ENCODE data around the gene DHX58. TPM values are rescaled to one million over a fixed set of nuclear protein-coding genes. Genes with fewer than 3 reads are reported as not detected.

The DHX58 gene
- total and polyA plus RNA-seq, 2 donors (not counting 3 experiments of a cell fraction or from before 2014, with no cell fraction given): 3.1 to 9.0 TPM

DNA sequence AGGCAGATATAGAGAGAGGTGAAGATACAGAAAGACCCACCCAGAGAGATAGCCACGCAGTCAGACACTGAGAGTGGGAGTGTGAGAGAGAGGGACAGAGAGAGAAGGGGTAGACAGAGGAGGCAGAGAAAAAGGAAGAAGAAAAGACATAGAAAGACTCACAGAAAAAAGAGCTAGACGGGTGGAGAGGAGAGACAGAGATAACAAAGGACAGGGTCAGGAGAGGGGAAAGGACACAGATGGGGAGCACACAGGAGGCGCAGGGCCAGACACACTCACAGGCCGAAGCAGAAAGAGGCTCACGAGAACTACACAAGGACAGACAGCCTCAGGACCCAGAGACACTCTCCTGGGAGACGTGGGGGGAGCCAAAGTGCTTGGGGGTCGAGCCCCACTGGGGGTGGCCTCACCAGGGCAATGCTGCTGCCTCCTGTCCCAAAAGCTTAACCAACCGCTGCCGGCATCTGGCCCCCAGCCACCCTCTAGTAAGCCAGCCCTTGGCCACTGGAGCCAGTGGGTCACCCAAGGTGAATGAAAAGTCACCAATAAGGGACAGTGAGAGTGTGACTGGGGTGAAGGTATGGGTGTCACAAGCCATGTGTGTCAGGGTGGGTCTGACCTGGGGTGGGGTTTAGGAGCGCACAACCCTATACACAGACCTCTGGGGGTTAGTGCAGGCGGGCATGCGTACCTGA lies 18.0 kb downstream of the DHX58 start:
- TF ChIP-seq POLR2AphosphoS5 (IDR thresholded peaks at IDR 0.05; ENCODE audit: insufficient read depth, low read depth, low read length): no peak
- no peak for TF ChIP-seq MYC (IDR thresholded peaks at IDR 0.05; ENCODE audit: low read depth, low read length)
- no peak for DNase-seq (ENCODE audit: low read depth, low spot score)
- no peak for FAIRE-seq
- ChIA-PET CTCF (interaction anchor here (1.5 kb wide), 1 partner anchor 41 kb away, joined by 4 read pairs; no protein-coding TSS in a partner anchor), POLR2A (no interaction called here)
- H3K9me1 ChIP-seq (replicated peaks; ENCODE audit: control insufficient read depth, extremely low read depth, insufficient read depth, low read length): no peaks in the 10 kb centered on the region
- H3K27me3 ChIP-seq (ENCODE audit: control insufficient read depth in 2 of 2, insufficient read depth in 2 of 2, low read length in 2 of 2): peaks cover 19 to 26% of the 10 kb centered on the region in 2 experiments
- no peak overlapping the region for H3K9ac ChIP-seq (replicated peaks; ENCODE audit: extremely low read depth, insufficient read depth, low read length)
- H2AFZ ChIP-seq (ENCODE audit: low read depth, low read length): no peak overlapping the region
- no peak overlapping the region for H3K27ac ChIP-seq (ENCODE audit: insufficient read depth, low read depth, low read length)
- BruUV-seq (replicated peaks): no TSS peak
- H3K79me2 ChIP-seq (ENCODE audit: control insufficient read depth, insufficient read depth, low read length): no peaks in the 10 kb centered on the region
- no peak overlapping the region for H3K4me3 ChIP-seq (replicated peaks in 1 of 3; ENCODE audit: insufficient read depth in 1 of 3, low read depth in 1 of 3, low read length in 3 of 3)
- dilution Hi-C loops (cut with MboI; ENCODE audit: extremely low pct_ligation_motif_present, low sequenced_read_pairs) (no loop called here), intact Hi-C loops (cut with micrococcal nuclease) (no loop called here)
- no peaks in the 10 kb centered on the region for H3K9me3 ChIP-seq (replicated peaks; ENCODE audit: control insufficient read depth, insufficient read depth, low read length)
- no peaks in the 10 kb centered on the region for H3K36me3 ChIP-seq (ENCODE audit: control insufficient read depth in 2 of 2, extremely low read depth in 1 of 2, insufficient read depth in 2 of 2, low read length in 2 of 2)
- no peak overlapping the region for H3K4me2 ChIP-seq (ENCODE audit: insufficient read depth, low read length)
- H3K4me1 ChIP-seq (ENCODE audit: control insufficient read depth, extremely low read depth, insufficient read depth, low read length): peaks cover 3% of the 10 kb centered on the region
- no peaks in the 10 kb centered on the region for H4K20me1 ChIP-seq (replicated peaks; ENCODE audit: control insufficient read depth, extremely low read depth, insufficient read depth, low read length)

DNA sequence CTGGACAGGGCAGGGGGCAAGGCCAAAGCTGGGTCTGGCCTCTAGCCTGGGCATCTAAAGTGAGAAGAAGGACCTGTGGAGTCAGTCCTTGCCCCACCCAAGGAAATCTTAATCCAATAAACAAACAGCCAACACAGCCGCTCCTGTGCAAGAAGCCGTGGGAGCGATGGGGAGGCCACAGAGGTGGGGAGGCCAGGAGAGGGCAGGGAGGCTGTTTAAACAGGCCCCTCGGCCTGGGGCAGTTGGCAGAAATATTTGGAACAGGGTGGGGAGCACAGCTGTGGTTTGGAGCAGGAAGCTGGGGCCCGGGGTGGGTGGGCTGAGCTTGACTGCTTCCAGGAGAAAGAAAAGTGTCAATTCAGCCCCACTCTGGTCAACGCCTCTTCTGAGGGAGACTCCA lies 19.6 kb downstream of the DHX58 start:
- no peaks in the 10 kb centered on the region for H3K36me3 ChIP-seq (ENCODE audit: control insufficient read depth in 2 of 2, extremely low read depth in 1 of 2, insufficient read depth in 2 of 2, low read length in 2 of 2)
- TF ChIP-seq MYC (IDR thresholded peaks at IDR 0.05; ENCODE audit: low read depth, low read length): no peak
- TF ChIP-seq EZH2 (IDR thresholded peaks at IDR 0.05; ENCODE audit: borderline replicate concordance, low read depth, low read length, severe bottlenecking): no peak
- TF ChIP-seq JUN (IDR thresholded peaks at IDR 0.05; ENCODE audit: borderline replicate concordance, insufficient read depth, insufficient read length, low read depth): no peak
- TF ChIP-seq MAX (IDR thresholded peaks at IDR 0.05; ENCODE audit: insufficient read depth, insufficient read length): no peak
- TF ChIP-seq CTCF (IDR thresholded peaks at IDR 0.05; ENCODE audit: extremely low read depth in 1 of 2, insufficient read depth in 1 of 2, low read depth in 1 of 2, low read length in 2 of 2): no peak
- TF ChIP-seq GATA2 (IDR thresholded peaks at IDR 0.05; ENCODE audit: insufficient read depth, insufficient read length, low read depth, low read length): no peak
- TF ChIP-seq FOS (IDR thresholded peaks at IDR 0.05; ENCODE audit: borderline replicate concordance, insufficient read depth, low read length): no peak
- no peak for TF ChIP-seq POLR2A (IDR thresholded peaks at IDR 0.05; ENCODE audit: low read depth, low read length)
- TF ChIP-seq POLR2AphosphoS5 (IDR thresholded peaks at IDR 0.05; ENCODE audit: insufficient read depth, low read depth, low read length): no peak
- ChIA-PET POLR2A (interaction anchor here (0.6 kb wide), 1 partner anchor 10 kb away, joined by 4 read pairs; no protein-coding TSS in a partner anchor), CTCF (interaction anchor here (1.3 to 4.0 kb wide), 3 partner anchors 8 to 129 kb away, joined by 4 to 29 read pairs (median 16); no protein-coding TSS in a partner anchor)
- H3K79me2 ChIP-seq (ENCODE audit: control insufficient read depth, insufficient read depth, low read length): no peaks in the 10 kb centered on the region
- H3K9me1 ChIP-seq (replicated peaks; ENCODE audit: control insufficient read depth, extremely low read depth, insufficient read depth, low read length): no peaks in the 10 kb centered on the region
- peaks cover 23 to 29% of the 10 kb centered on the region in 2 experiments for H3K27me3 ChIP-seq (ENCODE audit: control insufficient read depth in 2 of 2, insufficient read depth in 2 of 2, low read length in 2 of 2)
- intact Hi-C loops (cut with micrococcal nuclease): no loop called here
- dilution Hi-C loops (cut with MboI; ENCODE audit: extremely low pct_ligation_motif_present, low sequenced_read_pairs): no loop called here
- no peak overlapping the region for H3K4me3 ChIP-seq (replicated peaks in 1 of 3; ENCODE audit: insufficient read depth in 1 of 3, low read depth in 1 of 3, low read length in 3 of 3)
- H3K4me1 ChIP-seq (ENCODE audit: control insufficient read depth, extremely low read depth, insufficient read depth, low read length): peaks cover under 1% of the 10 kb centered on the region
- no peaks in the 10 kb centered on the region for H4K20me1 ChIP-seq (replicated peaks; ENCODE audit: control insufficient read depth, extremely low read depth, insufficient read depth, low read length)
- H3K27ac ChIP-seq (ENCODE audit: insufficient read depth, low read depth, low read length): no peak overlapping the region
- H2AFZ ChIP-seq (ENCODE audit: low read depth, low read length): no peak overlapping the region
- H3K4me2 ChIP-seq (ENCODE audit: insufficient read depth, low read length): no peak overlapping the region
- no TSS peak for BruUV-seq (replicated peaks)
- H3K9me3 ChIP-seq (replicated peaks; ENCODE audit: control insufficient read depth, insufficient read depth, low read length): no peaks in the 10 kb centered on the region
- DNase-seq (ENCODE audit: low read depth, low spot score) (no peak), FAIRE-seq (no peak)
- no peak overlapping the region for H3K9ac ChIP-seq (replicated peaks; ENCODE audit: extremely low read depth, insufficient read depth, low read length)

Measured in endothelial cell of umbilical vein (primary cell).